Omental fat pad (tissue), 4 donors: ENCODE results near the gene SHH. TPM values are rescaled to one million over a fixed set of nuclear protein-coding genes. Genes with fewer than 3 reads are reported as not detected.

Experiments used
- ATAC-seq: fragments of 150-250 bp; one replicate; pipeline ENCODE4 v1.9.1; 2016; ENCODE audit warnings: mild to moderate bottlenecking, moderate library complexity; ENCODE audit not compliant: low FRiP score
- DNase-seq: peaks from one replicate; pipeline ENCODE4 v3.0.0-alpha.2; 2019; ENCODE audit warnings: low spot score
- CTCF ChIP-seq, 3 donors: fragments of 450-650 bp; IDR thresholded peaks; one replicate each; pipeline ENCODE4 v1.5.1; 2016 to 2017; ENCODE audit warnings: antibody characterized with exemption in 3 of 3, mild to moderate bottlenecking in 3 of 3, moderate library complexity in 2 of 3
- total RNA-seq, 4 donors: library from RNA; depleted of rRNA; stranded (reverse); fragments of >200 nt; gene quantifications; one replicate each; pipeline ENCODE4 v1.1.0, GENCODE V29; 2016

SHH gene
- total RNA-seq, 4 donors from 2014 or later = not detected

DNA sequence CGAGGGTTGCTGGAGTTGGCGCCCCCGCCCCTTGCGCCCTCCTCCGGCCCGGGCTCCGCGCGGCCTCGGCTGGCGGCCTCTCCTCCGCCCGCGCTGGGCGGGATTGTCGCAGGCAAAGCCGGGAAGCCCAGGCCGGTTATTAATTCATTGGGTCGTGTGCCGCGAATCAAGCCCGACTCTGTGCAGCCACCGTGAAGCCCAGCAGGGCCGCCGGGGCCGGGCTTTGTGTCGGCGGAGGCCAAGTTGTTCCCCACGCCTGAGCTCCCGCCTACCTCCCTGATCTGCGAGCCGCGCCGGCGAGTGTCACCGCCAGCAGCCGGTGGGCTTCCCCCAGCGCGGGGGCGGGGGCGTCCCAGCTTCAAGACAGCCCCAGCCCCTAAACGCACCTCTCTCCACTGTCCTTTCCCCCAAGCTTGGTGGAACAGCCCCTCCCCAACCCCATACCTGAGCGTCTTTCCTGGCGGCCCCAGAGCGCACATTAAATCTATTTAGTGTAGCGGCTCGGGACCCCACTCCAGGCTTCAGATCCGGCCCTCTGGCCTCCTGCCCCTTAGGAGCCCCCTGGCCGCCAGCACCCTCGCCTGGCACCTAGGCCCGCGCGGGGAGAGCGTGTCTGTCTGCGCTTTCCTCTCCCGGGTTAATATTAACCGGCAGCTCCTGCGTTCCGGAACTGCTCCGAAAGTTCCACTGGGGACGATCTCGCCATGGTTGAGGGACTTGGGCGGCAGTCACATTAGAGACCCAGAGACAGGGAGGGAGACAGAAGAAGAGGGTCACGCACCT lies 3.5 kb downstream of the SHH start:
- ATAC-seq = no peak

DNA sequence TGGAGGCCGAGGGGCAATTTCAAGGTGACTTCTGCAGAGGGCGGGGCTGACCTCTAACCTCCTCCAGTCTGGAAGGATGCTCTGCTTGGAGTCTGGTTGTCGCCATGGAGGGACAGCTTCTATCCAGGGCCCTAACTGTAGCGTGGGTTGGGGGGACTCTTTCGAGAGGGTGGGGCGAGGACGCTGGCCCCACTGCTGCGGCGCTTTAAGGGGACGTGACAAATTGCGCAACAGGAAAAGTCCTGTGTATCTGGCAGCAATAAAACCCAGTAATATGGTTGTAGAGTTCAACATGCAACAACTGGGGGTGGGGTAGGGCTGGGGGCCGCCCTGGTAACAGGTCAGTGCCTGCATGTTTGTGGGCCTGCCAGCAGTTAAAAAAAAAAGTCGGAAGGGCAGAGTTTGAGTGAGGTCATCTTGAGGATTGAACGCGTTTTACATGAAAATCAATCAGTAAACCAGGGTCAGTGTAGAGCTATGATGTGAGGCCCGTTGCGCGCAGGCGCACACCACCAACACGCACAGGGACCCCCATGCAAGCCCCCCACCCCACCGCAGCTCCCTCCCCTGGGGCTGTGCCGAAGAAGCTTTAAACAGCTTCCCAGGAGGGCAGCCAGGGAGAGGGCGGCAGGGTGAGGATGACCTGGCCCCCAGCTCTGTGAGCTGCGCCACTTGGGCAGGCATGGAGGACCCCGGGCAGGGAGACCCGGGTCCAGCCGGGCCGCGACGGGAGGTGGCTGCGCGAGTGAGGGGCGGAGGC lies 4.3 kb downstream of the SHH start:
- no peak for TF ChIP-seq CTCF (IDR thresholded peaks at IDR 0.05)
- no peak for ATAC-seq
- no peak for DNase-seq

More for the DNA sequence above, 3.5 kb downstream of the SHH start:
- no peak for DNase-seq
- no peak for TF ChIP-seq CTCF (IDR thresholded peaks at IDR 0.05)

DNA sequence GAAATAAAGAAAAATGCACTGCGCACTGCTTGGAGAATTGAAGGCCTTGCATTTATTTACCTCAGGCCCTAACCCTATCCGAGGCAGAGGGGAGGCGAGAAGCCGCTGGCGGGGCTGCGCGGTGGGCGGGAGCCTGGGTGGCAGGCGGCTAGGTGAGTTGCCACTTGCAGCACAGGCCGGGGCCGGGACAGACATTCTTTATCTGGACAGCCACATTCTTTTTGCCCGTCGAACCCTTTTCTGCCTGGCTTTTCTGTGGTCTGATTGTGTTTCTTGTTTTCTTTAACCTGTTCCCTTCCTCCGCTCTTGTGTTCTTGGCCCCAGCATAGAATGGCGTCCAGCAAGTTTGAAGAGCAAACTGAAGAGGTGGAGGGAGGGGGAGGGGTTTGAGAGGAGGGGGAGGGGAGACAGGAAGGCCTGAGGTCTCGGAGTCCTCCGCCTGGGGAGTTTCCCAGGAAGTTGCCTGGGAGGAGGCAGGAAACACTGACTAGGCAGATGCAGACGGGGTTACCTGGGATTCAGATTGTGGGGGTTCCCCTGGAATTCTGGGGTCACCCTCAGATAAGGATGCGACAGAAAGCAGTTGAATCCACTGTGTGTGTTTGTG lies 5.1 kb downstream of the SHH start:
- no peak for TF ChIP-seq CTCF (IDR thresholded peaks at IDR 0.05)
- ATAC-seq (no peak), DNase-seq (no peak)

GRCh38 chr7:155806096-155806871 lies 6.0 kb downstream of the SHH start:
- no peak for TF ChIP-seq CTCF (IDR thresholded peaks at IDR 0.05)
- no peak for ATAC-seq
- no peak for DNase-seq

DNA sequence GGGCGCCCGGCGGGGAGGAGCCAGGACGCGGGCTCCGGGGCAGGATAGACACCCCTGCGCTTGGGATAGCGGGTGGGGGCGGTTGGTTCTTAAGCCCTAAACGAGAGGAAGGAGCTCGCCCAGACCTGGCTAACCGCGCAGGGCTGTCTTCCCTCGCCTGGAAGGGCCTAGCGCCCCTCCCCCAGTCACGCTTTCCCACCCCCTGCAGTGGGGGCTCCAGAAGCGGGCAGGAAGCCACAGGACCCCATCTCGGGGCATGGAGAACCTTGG lies 6.5 kb downstream of the SHH start:
- no peak for DNase-seq
- ATAC-seq = no peak
- TF ChIP-seq CTCF (IDR thresholded peaks at IDR 0.05) = no peak

DNA sequence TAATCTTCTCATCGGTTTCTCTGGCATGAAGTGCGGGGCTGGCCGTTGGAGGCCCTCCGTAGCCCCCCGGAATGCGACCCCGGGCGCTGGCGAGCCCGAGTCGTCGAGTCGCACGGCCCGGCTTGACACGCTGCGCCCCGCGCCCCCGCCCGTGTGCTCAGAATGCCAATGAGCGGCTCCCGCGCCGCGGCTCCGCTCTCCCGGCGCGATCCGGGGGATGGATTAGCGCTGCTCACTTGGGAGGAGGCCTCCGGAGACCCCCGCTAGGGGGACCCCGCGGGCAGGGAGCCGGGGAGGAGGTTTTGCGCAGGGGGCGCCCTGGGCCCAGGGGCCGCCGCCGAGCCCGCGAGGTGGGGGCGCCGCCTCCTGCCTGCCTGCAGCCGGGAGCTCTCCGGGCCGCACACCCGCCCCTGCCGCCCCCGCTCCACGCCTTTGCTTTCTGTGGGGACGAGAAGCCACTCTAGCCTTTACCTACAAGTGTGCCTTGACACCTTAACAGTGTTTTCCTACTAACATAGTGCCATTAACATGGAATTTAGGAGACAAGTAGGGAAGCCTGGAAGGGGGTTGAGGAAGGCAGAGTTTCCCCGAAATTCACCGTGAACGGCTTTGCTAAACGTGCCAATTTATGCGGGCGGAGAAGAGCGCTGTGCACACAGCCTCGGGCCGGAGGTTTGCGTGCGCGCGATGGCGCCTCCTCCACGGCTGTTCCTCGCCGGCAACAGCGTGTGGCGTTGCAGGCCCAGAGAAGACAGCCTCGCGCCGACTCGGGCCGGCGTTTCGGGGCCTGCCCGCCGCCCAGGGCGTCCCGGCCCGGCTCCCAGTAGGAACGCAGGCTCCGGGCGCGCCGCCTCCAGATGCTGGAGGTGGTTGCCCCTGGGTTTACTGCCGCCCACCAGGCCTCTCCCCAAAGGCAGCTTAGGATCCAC lies 7.1 kb downstream of the SHH start:
- no peak for TF ChIP-seq CTCF (IDR thresholded peaks at IDR 0.05)
- ATAC-seq (peak; percentile 23), DNase-seq (no peak)
